K562 (cell line): ENCODE data around the gene SLC25A28. TPM values are rescaled to one million over a fixed set of nuclear protein-coding genes. Genes with fewer than 3 reads are reported as not detected.

ENCODE experiments used
- ATAC-seq: fragments of 200-7000 bp; cut with Tn5 transposase; 3 replicates; pipeline ENCODE4 v1.9.1; 2020; ENCODE audit warnings: moderate library complexity
- BruUV-seq: library from RNA; stranded (reverse); fragments of 400-500 nt; replicated peaks from 2 replicates; lab custom pipeline; 2021; lab: Mats Ljungman, UMichigan
- CTCF ChIA-PET: fragments of 300-600 bp; formaldehyde crosslinking; extraction: SDS; loops from one replicate; lab custom pipeline; 2021; ENCODE audit warnings: low intra/inter-chr PET ratio; lab: Yijun Ruan, JAX
- POLR2A ChIA-PET: fragments of 300-600, 350-650 bp; sonication (Branson Sonifier 250); formaldehyde crosslinking; extraction: SDS; loops from one replicate; lab custom pipeline; 2021; ENCODE audit warnings: antibody characterized with exemption, inconsistent platforms; lab: Yijun Ruan, JAX
- DNase-seq, 4 experiments: peaks; one replicate each; pipeline versions ENCODE4 v3.0.0 to v3.0.0-alpha.2; 2011 to 2018; ENCODE audit warnings: low spot score in 3 of 4, mixed read lengths in 3 of 4; ENCODE audit errors: extremely low read depth in 1 of 4
- FAIRE-seq: peaks from 2 replicates; lab custom pipeline; 2011; peaks lifted over from hg19 to GRCh38; lab: Jason Lieb, UNC
- H2AFZ ChIP-seq: 2 replicates; pipeline ENCODE4 v1.6.0; 2011; ENCODE audit warnings: low read depth, low read length, control low read depth, inconsistent platforms
- H3K27ac ChIP-seq: fragments of 200-600 bp; 3 replicates; pipeline ENCODE4 v1.8.0; 2011; ENCODE audit warnings: low read depth, mild to moderate bottlenecking, control low read depth, inconsistent platforms, low read length, moderate library complexity, mixed read lengths; ENCODE audit errors: extremely low read depth
- H3K27me3 ChIP-seq, 2 experiments: fragments of 300-600 bp in 1 of 2; 2 replicates in 1 of 2; 3 replicates in 1 of 2; pipeline versions ENCODE4 v1.6.0 to v1.8.0; 2011; ENCODE audit warnings: inconsistent platforms in 2 of 2, low read length in 2 of 2, mild to moderate bottlenecking in 1 of 2, mixed read lengths in 1 of 2, moderate library complexity in 1 of 2; ENCODE audit not compliant: control insufficient read depth in 2 of 2, insufficient read depth in 2 of 2
- H3K36me3 ChIP-seq: fragments of 300-600 bp; 3 replicates; pipeline ENCODE4 v1.8.0; 2011; ENCODE audit warnings: mild to moderate bottlenecking, low read length, inconsistent platforms; ENCODE audit not compliant: control insufficient read depth, insufficient read depth
- H3K4me1 ChIP-seq, 2 experiments: fragments of 200-600 bp in 1 of 2; replicated peaks in 1 of 2; 2 replicates in 1 of 2; 3 replicates in 1 of 2; pipeline versions ENCODE4 v1.5.1 to v1.8.0; 2011; ENCODE audit warnings: inconsistent platforms in 2 of 2, low read length in 2 of 2, mild to moderate bottlenecking in 1 of 2, mixed read lengths in 1 of 2, moderate library complexity in 1 of 2; ENCODE audit not compliant: control insufficient read depth in 2 of 2, insufficient read depth in 2 of 2
- H3K4me2 ChIP-seq: 2 replicates; pipeline ENCODE4 v1.6.1; 2011; ENCODE audit warnings: low read length, control low read depth, inconsistent platforms, mixed read lengths; ENCODE audit not compliant: insufficient read depth
- H3K4me3 ChIP-seq: fragments of 200-600 bp; sonication (generic), shearing (Covaris generic); 2 replicates; pipeline ENCODE4 v1.5.1; 2016; ENCODE audit warnings: control low read depth, inconsistent platforms
- H3K79me2 ChIP-seq: fragments of 200-600 bp; 3 replicates; pipeline ENCODE4 v1.8.0; 2011; ENCODE audit warnings: low read length, inconsistent platforms; ENCODE audit not compliant: control insufficient read depth, insufficient read depth
- H3K9ac ChIP-seq, 2 experiments: 2 replicates each; pipeline versions ENCODE4 v1.6.0 to v1.6.1; 2011; ENCODE audit warnings: low read depth in 2 of 2, low read length in 2 of 2, control low read depth in 1 of 2, inconsistent platforms in 1 of 2, mild to moderate bottlenecking in 1 of 2, mixed read lengths in 1 of 2; ENCODE audit not compliant: insufficient read depth in 1 of 2
- H3K9me1 ChIP-seq: one replicate; pipeline ENCODE4 v1.6.0; 2011; ENCODE audit warnings: inconsistent platforms, mild to moderate bottlenecking, low read length, moderate library complexity; ENCODE audit not compliant: control insufficient read depth, insufficient read depth
- H3K9me3 ChIP-seq: replicated peaks from 2 replicates; pipeline ENCODE4 v1.5.1; 2011; ENCODE audit warnings: low read depth, low read length, inconsistent platforms; ENCODE audit not compliant: control insufficient read depth, insufficient read depth
- H4K20me1 ChIP-seq: replicated peaks from 2 replicates; pipeline ENCODE4 v1.6.1; 2011; ENCODE audit warnings: low read length, inconsistent platforms, mixed read lengths; ENCODE audit not compliant: control insufficient read depth, insufficient read depth
- BMI1 ChIP-seq: fragments of 150-350 bp; IDR thresholded peaks from 2 replicates; pipeline ENCODE4 v1.6.1; 2014; ENCODE audit warnings: low read length
- FOXM1 ChIP-seq, 2 experiments: fragments of 450-650 bp in 1 of 2; sonication (generic) in 1 of 2; formaldehyde crosslinking in 1 of 2; IDR thresholded peaks; 2 replicates each; pipeline versions ENCODE4 v1.6.1 to v1.9.0; 2017 to 2022; ENCODE audit warnings: low read depth in 2 of 2, mild to moderate bottlenecking in 2 of 2, missing genetic modification reagents in 1 of 2, moderate library complexity in 1 of 2
- IRF2 ChIP-seq: sonication (generic); formaldehyde crosslinking; IDR thresholded peaks from 2 replicates; pipeline ENCODE4 v1.8.1; 2022; ENCODE audit warnings: mild to moderate bottlenecking, missing genetic modification reagents
- KDM4B ChIP-seq, 2 experiments: fragments of 450-650 bp in 1 of 2; sonication (generic) in 1 of 2; IDR thresholded peaks; 2 replicates each; pipeline ENCODE4 v1.6.1; 2016 to 2017; ENCODE audit warnings: borderline replicate concordance in 2 of 2, antibody characterized with exemption in 1 of 2, low read depth in 1 of 2, mild to moderate bottlenecking in 1 of 2
- NR2C1 ChIP-seq, 2 experiments: fragments of 450-650 bp; IDR thresholded peaks; 2 replicates each; pipeline ENCODE4 v1.6.1; 2017; ENCODE audit warnings: mild to moderate bottlenecking in 2 of 2, antibody characterized with exemption in 1 of 2, inconsistent platforms in 1 of 2, missing compliant biosample characterization in 1 of 2, missing genetic modification characterization in 1 of 2
- SAFB2 ChIP-seq: fragments of 200-400 bp; formaldehyde crosslinking; IDR thresholded peaks from 2 replicates; pipeline ENCODE4 v1.6.1; 2018; ENCODE audit warnings: borderline replicate concordance, low read length, low read depth, moderate library complexity; ENCODE audit not compliant: severe bottlenecking
- TCFL5 ChIP-seq: fragments of 250-450 bp; sonication (Bioruptor Pico); conservative IDR thresholded peaks from 2 replicates; pipeline ENCODE4 v1.6.1; 2021; ENCODE audit warnings: mild to moderate bottlenecking, moderate library complexity, matching md5 sums
- TEAD2 ChIP-seq: fragments of 450-650 bp; IDR thresholded peaks from 2 replicates; pipeline ENCODE4 v1.6.1; 2016; ENCODE audit warnings: missing genetic modification characterization, control low read depth, missing compliant biosample characterization
- TSC22D4 ChIP-seq: fragments of 450-650 bp; IDR thresholded peaks from 2 replicates; pipeline ENCODE4 v1.6.1; 2016; ENCODE audit warnings: missing genetic modification characterization, missing biosample characterization, control low read depth
- U2AF2 ChIP-seq: fragments of 200-400 bp; formaldehyde crosslinking; optimal IDR thresholded peaks from 2 replicates; pipeline ENCODE3; 2017; ENCODE audit warnings: low read depth, mild to moderate bottlenecking, low read length
- ZNF184 ChIP-seq: sonication (generic); formaldehyde crosslinking; IDR thresholded peaks from 2 replicates; pipeline ENCODE4 v1.5.0; 2020; ENCODE audit warnings: missing genetic modification reagents
- ZNF551 ChIP-seq: fragments of 250-450 bp; sonication (Bioruptor Pico); IDR thresholded peaks from 2 replicates; pipeline ENCODE4 v1.5.0; 2021; ENCODE audit warnings: mild to moderate bottlenecking, moderate library complexity
- ZNF696 ChIP-seq: fragments of 250-450 bp; sonication (Bioruptor Pico); conservative IDR thresholded peaks from 2 replicates; pipeline ENCODE4 v1.4.0; 2020; ENCODE audit warnings: mild to moderate bottlenecking, moderate library complexity
- WGBS: fragments of 100-300 bp; shearing (Covaris generic); methylation state at CpG from one replicate; pipeline ENCODE4 v1.1.6; 2016; ENCODE audit warnings: low coverage, mixed read lengths; ENCODE audit not compliant: insufficient coverage; ENCODE audit errors: missing lambda C conversion rate; 5-methylcytosine and 5-hydroxymethylcytosine counted together
- in situ Hi-C: fragments of 300-500 bp; cut with MboI; formaldehyde crosslinking; loops from 4 replicates; pipeline ENCODE4 v1.15.0; 2018; ENCODE audit warnings: inconsistent platforms, mixed read lengths
- intact Hi-C: fragments of 100-400 bp; cut with micrococcal nuclease; formaldehyde crosslinking; loops from 2 replicates; pipeline ENCODE4 v1.14.2; 2022
- polyA plus RNA-seq, 8 experiments: library from polyadenylated mRNA; depleted of rRNA in 4 of 8; stranded (reverse) in 5 of 8; unstranded in 3 of 8; fragments of >200 nt; fragmentation: Nextera tagmentation in 2 of 8; fragmentation: Illumina TruSeq in 1 of 8; extraction: Ambion mirVana in 2 of 8; extraction: Trizol in 1 of 8; gene quantifications; 2 replicates each; pipeline versions ENCODE4 v1.2.1 to v1.2.3, GENCODE V29; 2011 to 2014; ENCODE audit warnings: inconsistent platforms in 1 of 8, missing spikeins in 1 of 8
- total RNA-seq, 7 experiments: library from RNA; depleted of rRNA in 6 of 7; stranded (reverse); fragments of >200 nt in 6 of 7; fragmentation: Illumina TruSeq in 2 of 7; extraction: Trizol in 2 of 7; gene quantifications; 2 replicates each; pipeline versions ENCODE4 v1.2.1 to v1.2.3, GENCODE V29; 2011 to 2021; ENCODE audit warnings: low replicate concordance in 1 of 7
- TF ChIP-seq, protein P1 (sequence below): fragments of 450-650 bp; formaldehyde crosslinking; IDR thresholded peaks from 2 replicates; pipeline ENCODE4 v1.4.0; 2020; ENCODE audit warnings: mild to moderate bottlenecking, mixed read lengths
- TF ChIP-seq, protein P2 (sequence below): fragments of 250-450 bp; sonication (Bioruptor Pico); IDR thresholded peaks from 2 replicates; pipeline ENCODE4 v1.9.0; 2021; ENCODE audit warnings: mild to moderate bottlenecking
- TF ChIP-seq, protein P3 (sequence below): fragments of 450-650 bp; conservative IDR thresholded peaks from 2 replicates; pipeline ENCODE4 v1.6.1; 2016; ENCODE audit warnings: missing genetic modification characterization, low read depth, mild to moderate bottlenecking, control low read depth, missing compliant biosample characterization
- TF ChIP-seq, protein P4 (sequence below): fragments of 250-450 bp; sonication (Bioruptor Pico); IDR thresholded peaks from 2 replicates; pipeline ENCODE4 v1.4.0; 2020; ENCODE audit warnings: mild to moderate bottlenecking

The SLC25A28 gene
- total and polyA plus RNA-seq, 9 of the 15 experiments (the other 6 are each of a cell fraction or from before 2014, with no cell fraction given), result 6.2 to 32.3 (median 18.8) TPM

DNA sequence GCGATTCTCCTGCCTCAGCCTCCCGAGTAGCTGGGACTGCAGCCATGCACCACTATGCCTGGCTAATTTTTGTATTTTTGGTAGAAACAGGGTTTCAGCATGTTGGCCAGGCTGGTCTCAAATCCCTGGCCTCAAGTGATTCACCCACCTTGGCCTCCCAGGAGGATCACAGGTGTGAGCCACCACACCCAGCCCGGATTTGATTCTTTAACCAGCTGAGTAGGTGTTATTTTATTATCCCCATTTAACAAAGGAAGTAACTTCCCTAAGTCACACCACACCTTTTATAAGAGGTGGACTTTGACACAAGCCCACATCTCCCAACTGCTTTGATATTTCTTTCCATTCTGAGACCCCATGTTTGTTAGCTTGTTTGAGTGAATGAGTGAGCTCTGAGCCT is 25.0 kb downstream of the SLC25A28 start (continued):
- TF ChIP-seq, protein P1, sequence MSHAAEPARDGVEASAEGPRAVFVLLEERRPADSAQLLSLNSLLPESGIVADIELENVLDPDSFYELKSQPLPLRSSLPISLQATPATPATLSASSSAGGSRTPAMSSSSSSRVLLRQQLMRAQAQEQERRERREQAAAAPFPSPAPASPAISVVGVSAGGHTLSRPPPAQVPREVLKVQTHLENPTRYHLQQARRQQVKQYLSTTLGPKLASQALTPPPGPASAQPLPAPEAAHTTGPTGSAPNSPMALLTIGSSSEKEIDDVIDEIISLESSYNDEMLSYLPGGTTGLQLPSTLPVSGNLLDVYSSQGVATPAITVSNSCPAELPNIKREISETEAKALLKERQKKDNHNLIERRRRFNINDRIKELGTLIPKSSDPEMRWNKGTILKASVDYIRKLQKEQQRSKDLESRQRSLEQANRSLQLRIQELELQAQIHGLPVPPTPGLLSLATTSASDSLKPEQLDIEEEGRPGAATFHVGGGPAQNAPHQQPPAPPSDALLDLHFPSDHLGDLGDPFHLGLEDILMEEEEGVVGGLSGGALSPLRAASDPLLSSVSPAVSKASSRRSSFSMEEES (CRISPR knock-in tag), result no peak
- no peak for TF ChIP-seq U2AF2
- TF ChIP-seq, protein P2, sequence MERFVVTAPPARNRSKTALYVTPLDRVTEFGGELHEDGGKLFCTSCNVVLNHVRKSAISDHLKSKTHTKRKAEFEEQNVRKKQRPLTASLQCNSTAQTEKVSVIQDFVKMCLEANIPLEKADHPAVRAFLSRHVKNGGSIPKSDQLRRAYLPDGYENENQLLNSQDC (CRISPR knock-in tag), result no peak
- TF ChIP-seq TCFL5 (CRISPR knock-in tag), result no peak
- TF ChIP-seq TEAD2 (tag), result no peak

DNA sequence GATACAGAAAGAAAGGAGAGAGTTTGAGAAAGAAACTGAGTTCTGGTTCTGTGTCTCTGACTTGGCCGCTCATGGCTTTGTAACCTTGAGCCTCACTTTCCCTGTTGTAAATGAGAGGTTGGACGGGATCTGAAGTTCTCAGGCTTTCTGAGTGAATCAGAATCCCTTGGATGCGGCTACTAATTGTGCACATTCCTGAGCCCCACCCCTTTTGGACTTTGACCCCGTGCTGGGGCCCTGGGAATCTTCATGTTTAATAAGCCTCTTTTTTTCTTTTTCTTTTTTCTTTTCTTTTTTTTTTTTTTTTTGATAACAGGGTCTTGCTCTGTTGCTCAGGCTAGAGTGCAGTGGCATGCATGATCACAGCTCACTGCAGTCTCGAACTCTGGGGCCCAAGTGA is 26.9 kb downstream of the SLC25A28 start:
- H3K4me1 ChIP-seq, result no peaks in the 10 kb centered on the region; a peak in 1 of 5 replicates
- ChIA-PET CTCF (no interaction called here), POLR2A (interaction anchor here (0.8 kb wide), 1 partner anchor 1297 kb away, joined by 4 read pairs; no protein-coding TSS in a partner anchor)
- BruUV-seq, result no TSS peak
- H3K36me3 ChIP-seq, result no peaks in the 10 kb centered on the region
- in situ Hi-C loops (no loop called here), intact Hi-C loops (no loop called here)
- no peak overlapping the region for H3K27ac ChIP-seq
- no peak overlapping the region for H3K9ac ChIP-seq
- no peak for ATAC-seq
- H4K20me1 ChIP-seq, result no peaks in the 10 kb centered on the region; the same call in 1 of the 2 replicates
- H3K27me3 ChIP-seq, result peaks cover 0 to 15% of the 10 kb centered on the region in 2 experiments; a peak in 3 of 5 replicates
- no peaks in the 10 kb centered on the region for H3K79me2 ChIP-seq
- 6% methylated on average over 4 of the region's 5 CpGs for WGBS
- H3K9me3 ChIP-seq, result no peaks in the 10 kb centered on the region
- DNase-seq, result no peak
- no peak for FAIRE-seq
- no peak overlapping the region for H2AFZ ChIP-seq
- no peaks in the 10 kb centered on the region for H3K9me1 ChIP-seq
- no peak overlapping the region for H3K4me2 ChIP-seq
- no peak overlapping the region for H3K4me3 ChIP-seq
- no peak for TF ChIP-seq ZNF551
- TF ChIP-seq TSC22D4, result no peak
- no peak for TF ChIP-seq KDM4B (IDR thresholded peaks at IDR 0.05; ENCODE audit: borderline replicate concordance in 2 of 2, low read depth in 1 of 2)
- no peak for TF ChIP-seq BMI1
- TF ChIP-seq ZNF696, result no peak
- TF ChIP-seq, protein P3, sequence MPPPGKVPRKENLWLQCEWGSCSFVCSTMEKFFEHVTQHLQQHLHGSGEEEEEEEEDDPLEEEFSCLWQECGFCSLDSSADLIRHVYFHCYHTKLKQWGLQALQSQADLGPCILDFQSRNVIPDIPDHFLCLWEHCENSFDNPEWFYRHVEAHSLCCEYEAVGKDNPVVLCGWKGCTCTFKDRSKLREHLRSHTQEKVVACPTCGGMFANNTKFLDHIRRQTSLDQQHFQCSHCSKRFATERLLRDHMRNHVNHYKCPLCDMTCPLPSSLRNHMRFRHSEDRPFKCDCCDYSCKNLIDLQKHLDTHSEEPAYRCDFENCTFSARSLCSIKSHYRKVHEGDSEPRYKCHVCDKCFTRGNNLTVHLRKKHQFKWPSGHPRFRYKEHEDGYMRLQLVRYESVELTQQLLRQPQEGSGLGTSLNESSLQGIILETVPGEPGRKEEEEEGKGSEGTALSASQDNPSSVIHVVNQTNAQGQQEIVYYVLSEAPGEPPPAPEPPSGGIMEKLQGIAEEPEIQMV (tag), result no peak
- TF ChIP-seq FOXM1 (IDR thresholded peaks at IDR 0.05; ENCODE audit: low read depth), result no peak
- no peak for TF ChIP-seq FOXM1 (CRISPR knock-in tag; IDR thresholded peaks at IDR 0.05; ENCODE audit: low read depth)
- TF ChIP-seq ZNF184, result no peak
- TF ChIP-seq IRF2 (CRISPR knock-in tag), result no peak
- TF ChIP-seq, protein P4, sequence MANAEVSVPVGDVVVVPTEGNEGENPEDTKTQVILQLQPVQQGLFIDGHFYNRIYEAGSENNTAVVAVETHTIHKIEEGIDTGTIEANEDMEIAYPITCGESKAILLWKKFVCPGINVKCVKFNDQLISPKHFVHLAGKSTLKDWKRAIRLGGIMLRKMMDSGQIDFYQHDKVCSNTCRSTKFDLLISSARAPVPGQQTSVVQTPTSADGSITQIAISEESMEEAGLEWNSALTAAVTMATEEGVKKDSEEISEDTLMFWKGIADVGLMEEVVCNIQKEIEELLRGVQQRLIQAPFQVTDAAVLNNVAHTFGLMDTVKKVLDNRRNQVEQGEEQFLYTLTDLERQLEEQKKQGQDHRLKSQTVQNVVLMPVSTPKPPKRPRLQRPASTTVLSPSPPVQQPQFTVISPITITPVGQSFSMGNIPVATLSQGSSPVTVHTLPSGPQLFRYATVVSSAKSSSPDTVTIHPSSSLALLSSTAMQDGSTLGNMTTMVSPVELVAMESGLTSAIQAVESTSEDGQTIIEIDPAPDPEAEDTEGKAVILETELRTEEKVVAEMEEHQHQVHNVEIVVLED (CRISPR knock-in tag), result no peak
- no peak for TF ChIP-seq SAFB2
- TF ChIP-seq NR2C1 (IDR thresholded peaks at IDR 0.05), result no peak
- TF ChIP-seq NR2C1 (tag; IDR thresholded peaks at IDR 0.05), result no peak
